IPS-18a (cell line): ENCODE data around the gene SOX5.

Experiments
- H3K27ac ChIP-seq: one replicate; pipeline ENCODE4 v1.5.1; 2013; ENCODE audit warnings: low read length
- H3K27me3 ChIP-seq: one replicate; pipeline ENCODE4 v1.6.1; 2013; ENCODE audit warnings: mild to moderate bottlenecking, low read length; ENCODE audit not compliant: control insufficient read depth, insufficient read depth
- H3K36me3 ChIP-seq: one replicate; pipeline ENCODE4 v1.6.1; 2013; ENCODE audit warnings: low read depth, low read length; ENCODE audit not compliant: control insufficient read depth
- H3K4me1 ChIP-seq: one replicate; pipeline ENCODE4 v1.6.1; 2013; ENCODE audit warnings: low read depth, low read length; ENCODE audit not compliant: control insufficient read depth
- H3K4me3 ChIP-seq: one replicate; pipeline ENCODE4 v1.5.1; 2013; ENCODE audit warnings: low read length
- H3K9ac ChIP-seq: one replicate; pipeline ENCODE4 v1.6.1; 2013; ENCODE audit warnings: mild to moderate bottlenecking, low read length, moderate library complexity
- H3K9me3 ChIP-seq: one replicate; pipeline ENCODE4 v1.6.1; 2013; ENCODE audit warnings: low read depth, low read length; ENCODE audit not compliant: control insufficient read depth

The SOX5 gene

DNA sequence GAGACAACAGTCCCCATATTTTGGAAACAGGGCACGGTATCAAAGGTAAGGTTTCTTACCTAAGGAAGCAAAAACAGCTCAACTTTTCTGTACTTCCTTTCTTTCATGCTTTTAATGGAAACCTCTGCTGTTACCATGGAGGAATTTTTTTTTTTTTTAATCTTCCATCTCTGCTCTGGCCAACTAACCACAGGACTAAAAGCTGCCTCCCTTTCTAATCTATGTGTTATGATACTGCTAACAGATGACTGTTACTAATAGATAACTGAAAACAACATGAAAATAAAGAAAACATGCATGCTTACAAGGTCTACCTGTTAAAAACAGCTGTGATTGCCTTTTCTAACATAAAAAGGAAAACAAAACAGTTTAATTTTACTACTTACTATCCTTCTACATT, 168.4 kb downstream of the SOX5 start:
- H3K9ac ChIP-seq = no peak overlapping the region
- H3K4me3 ChIP-seq = no peak overlapping the region
- H3K9me3 ChIP-seq = no peaks in the 10 kb centered on the region
- H3K36me3 ChIP-seq = no peaks in the 10 kb centered on the region
- no peak overlapping the region for H3K27ac ChIP-seq
- no peaks in the 10 kb centered on the region for H3K27me3 ChIP-seq
- no peaks in the 10 kb centered on the region for H3K4me1 ChIP-seq

DNA sequence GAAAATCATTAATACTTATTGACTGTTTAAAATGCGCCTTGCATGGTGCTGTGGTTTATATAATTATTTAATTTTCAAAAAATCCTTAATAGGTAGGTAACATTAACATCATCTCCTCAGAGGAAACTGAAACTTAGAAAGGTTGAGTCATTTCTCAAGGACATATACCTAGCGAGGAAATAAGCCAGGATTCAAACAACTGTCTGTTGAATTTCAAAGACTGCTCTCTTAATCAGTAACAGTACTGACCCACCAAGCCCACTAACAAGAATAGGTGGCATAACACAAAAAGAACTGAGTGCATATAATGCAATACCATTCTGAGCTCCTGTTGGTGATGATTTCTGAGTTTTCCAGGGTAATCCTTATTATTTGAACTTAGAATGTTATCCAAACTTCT, 174.3 kb downstream of the SOX5 start:
- H3K36me3 ChIP-seq = no peaks in the 10 kb centered on the region
- H3K27me3 ChIP-seq = no peaks in the 10 kb centered on the region
- no peak overlapping the region for H3K9ac ChIP-seq
- H3K27ac ChIP-seq = no peak overlapping the region
- no peaks in the 10 kb centered on the region for H3K4me1 ChIP-seq
- no peak overlapping the region for H3K4me3 ChIP-seq
- no peaks in the 10 kb centered on the region for H3K9me3 ChIP-seq

- H3K4me1 ChIP-seq = peaks cover 27% of the 10 kb centered on the region
- no peaks in the 10 kb centered on the region for H3K27me3 ChIP-seq
- no peaks in the 10 kb centered on the region for H3K36me3 ChIP-seq
- H3K27ac ChIP-seq = no peak overlapping the region
- no peak overlapping the region for H3K9ac ChIP-seq
- H3K9me3 ChIP-seq = no peaks in the 10 kb centered on the region
- H3K4me3 ChIP-seq = no peak overlapping the region
Measured at GRCh38 chr12:23771240-23771949, 178.1 kb downstream of the SOX5 start.

DNA sequence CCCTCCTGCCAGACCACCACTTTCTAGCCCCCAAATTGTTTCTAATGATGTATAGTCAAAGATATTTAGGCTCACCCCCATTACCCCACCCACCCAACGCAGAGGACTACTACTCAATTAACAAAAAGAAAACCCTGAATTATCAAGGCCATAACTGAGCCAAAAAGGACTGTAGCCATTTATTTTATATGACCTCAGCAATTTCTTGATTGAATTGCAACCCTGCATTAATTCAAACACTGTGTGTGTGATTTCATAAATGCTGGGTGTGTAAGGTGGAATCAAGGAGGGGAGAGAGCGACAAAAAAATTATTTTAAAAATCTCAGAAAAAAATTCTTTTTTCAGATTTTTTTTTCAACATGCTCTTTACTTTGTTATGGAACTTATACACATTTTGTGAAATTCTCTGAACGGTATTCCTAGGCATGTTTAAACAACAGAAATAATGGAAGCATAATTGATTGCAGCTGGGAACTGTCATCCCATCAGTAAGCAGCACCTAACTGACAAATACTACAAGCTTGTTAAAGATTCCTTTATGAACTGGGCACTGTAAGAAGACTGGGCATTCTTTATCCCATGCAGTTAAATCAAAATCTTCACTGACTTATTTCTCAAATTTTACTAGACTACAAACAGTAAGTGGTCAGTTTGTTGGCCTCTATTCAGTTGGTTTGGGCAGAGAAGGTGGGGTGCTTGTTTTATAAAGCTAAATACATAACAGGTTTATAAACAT, 179.1 kb downstream of the SOX5 start:
- Histone ChIP-seq H3K9me3 (no peaks in the 10 kb centered on the region), H3K27ac (no peak overlapping the region), H3K36me3 (no peaks in the 10 kb centered on the region), H3K4me1 (peaks cover 27% of the 10 kb centered on the region), H3K9ac (no peak overlapping the region), H3K4me3 (no peak overlapping the region), H3K27me3 (no peaks in the 10 kb centered on the region)

DNA sequence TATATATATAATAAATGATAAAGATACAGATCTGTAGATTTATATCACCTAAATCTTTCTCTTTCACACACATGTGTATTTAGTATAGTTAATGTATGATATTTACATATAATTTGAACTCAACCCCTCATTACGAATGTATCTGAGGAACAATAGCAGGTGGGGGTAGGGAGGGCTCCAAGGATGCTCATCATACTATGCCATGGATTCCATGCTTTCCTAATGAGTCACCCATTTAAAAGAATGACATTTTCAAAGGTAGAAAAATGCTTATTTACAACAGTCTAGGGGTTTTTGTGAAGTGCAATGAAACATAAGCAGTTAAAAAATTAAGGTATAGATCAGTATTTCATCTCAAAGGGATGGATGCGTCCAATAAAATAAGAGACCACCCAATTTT, 181.6 kb downstream of the SOX5 start:
- peaks cover 27% of the 10 kb centered on the region for H3K4me1 ChIP-seq
- H3K4me3 ChIP-seq = peak overlapping the region; percentile 40
- no peaks in the 10 kb centered on the region for H3K36me3 ChIP-seq
- no peak overlapping the region for H3K9ac ChIP-seq
- peak overlapping the region; percentile 59 for H3K27ac ChIP-seq
- H3K9me3 ChIP-seq = no peaks in the 10 kb centered on the region
- H3K27me3 ChIP-seq = no peaks in the 10 kb centered on the region

GRCh38 chr12:23763724-23764123, 185.7 kb downstream of the SOX5 start:
- no peaks in the 10 kb centered on the region for H3K36me3 ChIP-seq
- H3K4me1 ChIP-seq = peaks cover 32% of the 10 kb centered on the region

DNA sequence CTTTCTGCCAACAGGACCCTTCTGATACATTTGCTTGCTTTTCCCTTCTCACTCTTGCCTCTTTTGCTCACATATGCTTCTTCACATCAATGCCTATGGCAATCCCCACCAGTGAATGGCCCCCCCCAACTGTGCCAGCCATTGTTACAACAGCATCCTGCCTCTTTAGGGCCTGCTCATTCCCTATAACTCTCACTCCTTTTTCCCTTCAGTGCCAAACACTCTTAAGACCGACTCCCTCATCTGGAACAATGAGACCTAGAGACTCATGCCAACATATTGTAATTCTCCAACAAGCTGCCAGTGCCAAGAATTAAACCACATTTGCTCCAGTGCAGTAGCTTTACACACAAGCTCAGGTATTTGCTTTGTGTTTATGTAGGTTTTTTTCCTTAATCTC, 189.0 kb downstream of the SOX5 start:
- Histone ChIP-seq H3K9me3 (no peaks in the 10 kb centered on the region), H3K4me3 (no peak overlapping the region), H3K4me1 (peaks cover 46% of the 10 kb centered on the region), H3K27me3 (no peaks in the 10 kb centered on the region), H3K27ac (no peak overlapping the region), H3K9ac (no peak overlapping the region), H3K36me3 (no peaks in the 10 kb centered on the region)

More at GRCh38 chr12:23763724-23764123, 185.7 kb downstream of the SOX5 start:
- Histone ChIP-seq H3K4me3 (no peak overlapping the region), H3K27ac (no peak overlapping the region), H3K9me3 (no peaks in the 10 kb centered on the region), H3K9ac (no peak overlapping the region), H3K27me3 (no peaks in the 10 kb centered on the region)

DNA sequence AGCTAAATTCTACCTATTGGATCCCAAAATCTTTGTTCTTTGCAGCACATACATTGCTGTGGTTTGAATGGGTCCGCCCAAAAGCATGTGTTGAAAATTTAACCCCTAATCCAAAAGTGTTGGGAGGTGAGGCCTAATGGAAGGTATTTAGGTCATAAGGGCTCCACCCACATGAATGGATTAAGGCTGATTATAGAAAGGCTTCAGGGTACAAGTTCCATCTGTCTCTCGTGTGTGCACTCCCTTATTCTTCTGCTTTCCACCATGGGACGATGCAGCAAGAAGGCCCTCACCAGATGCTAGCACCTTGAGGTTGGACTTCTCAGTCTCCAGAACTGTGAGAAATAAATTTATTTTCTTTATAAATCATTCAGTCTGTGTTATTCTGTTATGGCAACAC, 190.9 kb downstream of the SOX5 start:
- Histone ChIP-seq H3K27me3 (no peaks in the 10 kb centered on the region), H3K9ac (no peak overlapping the region), H3K27ac (no peak overlapping the region), H3K36me3 (no peaks in the 10 kb centered on the region), H3K9me3 (no peaks in the 10 kb centered on the region), H3K4me3 (no peak overlapping the region), H3K4me1 (peaks cover 58% of the 10 kb centered on the region)

DNA sequence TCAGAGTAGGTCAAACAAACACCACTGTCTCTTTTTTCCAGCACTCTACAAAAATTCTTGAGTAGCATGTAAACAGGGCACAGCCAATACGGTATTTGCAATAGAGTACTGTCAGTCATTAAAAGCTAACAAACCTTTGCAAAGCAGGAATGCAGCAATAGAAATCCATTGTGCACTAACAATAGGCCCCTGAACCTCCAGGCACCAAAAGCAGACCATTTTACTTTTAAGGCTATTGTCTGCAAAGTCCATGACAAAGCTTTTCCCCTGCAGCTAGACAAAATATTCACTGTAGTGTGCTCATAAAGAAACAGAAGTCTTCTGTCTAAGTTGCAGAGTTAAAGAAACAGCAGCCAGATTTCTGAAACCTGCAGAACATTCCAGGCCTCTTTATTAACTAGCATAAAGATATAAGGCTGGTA, 191.9 kb downstream of the SOX5 start:
- Histone ChIP-seq H3K27ac (peak overlapping the region; percentile 80), H3K27me3 (no peaks in the 10 kb centered on the region), H3K4me3 (peak overlapping the region; percentile 39), H3K9me3 (no peaks in the 10 kb centered on the region), H3K4me1 (peaks cover 64% of the 10 kb centered on the region), H3K36me3 (no peaks in the 10 kb centered on the region), H3K9ac (no peak overlapping the region)

DNA sequence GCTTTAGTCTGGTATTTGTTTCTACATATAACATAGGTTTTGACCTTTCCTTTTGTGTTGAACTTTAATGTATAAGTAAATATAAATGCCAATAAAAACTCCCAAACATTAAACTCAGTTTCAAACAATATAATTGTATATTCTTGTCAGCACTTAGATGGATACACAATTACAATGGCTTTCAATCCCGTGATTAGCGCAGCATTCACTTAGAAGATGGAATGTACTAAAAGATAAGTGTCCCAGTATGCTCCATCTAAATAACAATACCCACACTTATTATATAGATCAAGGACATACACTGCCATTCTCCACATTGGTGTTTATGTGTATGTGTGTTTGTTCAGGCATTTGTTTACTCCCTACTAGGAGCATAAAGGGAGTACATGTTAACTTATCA, 193.1 kb downstream of the SOX5 start:
- H3K9ac ChIP-seq = peak overlapping the region; percentile 25

DNA sequence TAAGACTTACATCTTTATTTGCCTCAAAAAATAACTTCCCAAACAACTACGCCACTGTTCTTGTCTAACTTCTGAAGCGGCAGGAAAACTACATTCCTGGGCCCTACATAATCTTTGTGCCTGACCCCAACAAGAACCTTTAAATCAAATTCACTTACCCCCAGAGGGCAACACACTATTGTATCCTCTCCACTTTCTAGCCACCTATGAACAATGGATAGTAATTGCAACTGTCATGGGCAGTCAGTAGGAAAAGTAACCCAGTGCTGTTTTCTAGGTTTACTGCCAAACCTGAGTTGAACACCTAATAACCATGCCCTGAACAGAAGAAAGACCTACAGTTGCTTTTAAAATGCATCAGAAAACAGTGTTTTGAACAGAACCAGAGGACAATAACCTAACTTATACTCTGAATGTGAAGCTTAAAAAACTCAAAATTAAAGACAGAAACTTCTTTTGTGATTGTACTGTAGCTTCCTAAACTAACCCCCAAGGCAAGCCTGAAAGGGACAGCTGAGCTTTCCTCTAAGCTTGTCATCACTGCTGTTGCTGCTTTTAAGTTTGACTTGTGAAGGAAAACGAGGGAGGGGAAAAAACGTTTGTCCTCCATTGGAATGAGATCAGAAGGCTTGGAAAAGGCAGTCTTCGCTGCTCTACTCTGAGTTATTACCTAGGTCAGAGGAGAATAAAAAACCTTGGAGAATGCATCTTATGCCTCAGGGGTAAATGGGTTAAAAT, 195.7 kb downstream of the SOX5 start:
- H3K4me3 ChIP-seq = no peak overlapping the region
- no peak overlapping the region for H3K9ac ChIP-seq
- no peaks in the 10 kb centered on the region for H3K27me3 ChIP-seq
- no peaks in the 10 kb centered on the region for H3K9me3 ChIP-seq
- H3K36me3 ChIP-seq = no peaks in the 10 kb centered on the region
- H3K4me1 ChIP-seq = peaks cover 55% of the 10 kb centered on the region
- peak overlapping the region; percentile 9 for H3K27ac ChIP-seq

More for the DNA sequence above, 193.1 kb downstream of the SOX5 start:
- no peaks in the 10 kb centered on the region for H3K27me3 ChIP-seq
- H3K4me3 ChIP-seq = no peak overlapping the region
- no peak overlapping the region for H3K27ac ChIP-seq
- no peaks in the 10 kb centered on the region for H3K36me3 ChIP-seq
- H3K9me3 ChIP-seq = no peaks in the 10 kb centered on the region
- peaks cover 69% of the 10 kb centered on the region for H3K4me1 ChIP-seq
